Hepatocyte (in vitro differentiated cells): ENCODE measurements around the gene ARL14. TPM values are rescaled to one million over a fixed set of nuclear protein-coding genes. Genes with fewer than 3 reads are reported as not detected.
"Not testable (repeated sequence)": the region's sequence is repeated elsewhere in the genome, so short reads cannot be mapped to it uniquely, and the experiment has no call there.

Experiments used
- DNase-seq: peaks from one replicate; pipeline ENCODE4 v3.0.0-alpha.2; 2016; ENCODE audit warnings: low spot score
- H2AFZ ChIP-seq: fragments of 200-600 bp; sonication (generic); 2 replicates; pipeline ENCODE4 v1.6.0; 2016; ENCODE audit warnings: antibody characterized with exemption, mild to moderate bottlenecking
- H3K27ac ChIP-seq: fragments of 200-600 bp; sonication (generic); 2 replicates; pipeline ENCODE4 v1.5.1; 2016; ENCODE audit warnings: mild to moderate bottlenecking
- H3K27me3 ChIP-seq: fragments of 200-600 bp; sonication (generic); 2 replicates; pipeline ENCODE4 v1.6.1; 2016
- H3K36me3 ChIP-seq: fragments of 200-600 bp; sonication (generic); replicated peaks from 2 replicates; pipeline ENCODE4 v1.5.1; 2016; ENCODE audit warnings: low read depth; ENCODE audit not compliant: insufficient read depth
- H3K4me1 ChIP-seq: fragments of 200-600 bp; sonication (generic); 2 replicates; pipeline ENCODE4 v1.5.1; 2016; ENCODE audit warnings: mild to moderate bottlenecking, moderate library complexity; ENCODE audit not compliant: insufficient read depth
- H3K4me2 ChIP-seq: fragments of 200-600 bp; sonication (generic); 2 replicates; pipeline ENCODE4 v1.6.0; 2016
- H3K4me3 ChIP-seq: fragments of 200-600 bp; sonication (generic); 2 replicates; pipeline ENCODE4 v1.5.1; 2016; ENCODE audit warnings: mild to moderate bottlenecking
- H3K79me2 ChIP-seq: fragments of 200-600 bp; sonication (generic); 2 replicates; pipeline ENCODE4 v1.6.0; 2017; ENCODE audit warnings: mild to moderate bottlenecking
- H3K9me2 ChIP-seq: fragments of 200-600 bp; sonication (generic); replicated peaks from 2 replicates; pipeline ENCODE4 v1.6.0; 2017; ENCODE audit warnings: mild to moderate bottlenecking; ENCODE audit not compliant: insufficient read depth
- H3K9me3 ChIP-seq: fragments of 200-600 bp; sonication (generic); 2 replicates; pipeline ENCODE4 v1.5.1; 2016; ENCODE audit warnings: low read depth, mild to moderate bottlenecking
- H4K20me1 ChIP-seq: fragments of 200-600 bp; sonication (generic); 2 replicates; pipeline ENCODE4 v1.6.0; 2016; ENCODE audit warnings: mild to moderate bottlenecking; ENCODE audit not compliant: insufficient read depth, poor library complexity, severe bottlenecking
- EZH2 ChIP-seq: fragments of 200-600 bp; sonication (generic); IDR thresholded peaks from 2 replicates; pipeline ENCODE4 v1.6.1; 2016; ENCODE audit warnings: antibody characterized with exemption, mild to moderate bottlenecking, borderline replicate concordance
- EZH2phosphoT487 ChIP-seq: fragments of 200-600 bp; sonication (generic); IDR thresholded peaks from one replicate; pipeline ENCODE4 v1.6.1; 2018; ENCODE audit warnings: antibody characterized with exemption, mild to moderate bottlenecking, low read depth, moderate library complexity; ENCODE audit not compliant: unreplicated experiment, severe bottlenecking
- WGBS: methylation state at CpG from one replicate; pipeline ENCODE4 v1.1.6; 2016; ENCODE audit warnings: low lambda C conversion rate; ENCODE audit errors: missing lambda C conversion rate; 5-methylcytosine and 5-hydroxymethylcytosine counted together
- polyA plus RNA-seq: library from polyadenylated mRNA; unstranded; fragments of >200 nt; fragmentation: Nextera tagmentation; extraction: Ambion mirVana; gene quantifications from 2 replicates; pipeline ENCODE4 v1.2.1, GENCODE V29; 2016
- total RNA-seq: library from RNA; depleted of rRNA; stranded (reverse); fragments of >200 nt; gene quantifications from 2 replicates; pipeline ENCODE4 v1.2.3, GENCODE V29; 2014
- TF ChIP-seq, protein P1 (sequence below): fragments of 200-600 bp; sonication (generic); IDR thresholded peaks from 2 replicates; pipeline ENCODE4 v1.5.1; 2016; ENCODE audit warnings: antibody characterized with exemption, mild to moderate bottlenecking; ENCODE audit not compliant: poor library complexity

The ARL14 gene
- total and polyA plus RNA-seq, 2 experiments from 2014 or later = 9.2 to 13.2 TPM

- Histone ChIP-seq H2AFZ (no peak overlapping the region), H3K9me2 (no peaks in the 10 kb centered on the region), H3K4me2 (no peak overlapping the region), H3K27me3 (no peaks in the 10 kb centered on the region), H3K4me1 (no peaks in the 10 kb centered on the region), H3K79me2 (no peaks in the 10 kb centered on the region), H4K20me1 (no peaks in the 10 kb centered on the region), H3K4me3 (no peak overlapping the region), H3K36me3 (no peaks in the 10 kb centered on the region), H3K27ac (no peak overlapping the region), H3K9me3 (no peaks in the 10 kb centered on the region)
- 91% methylated on average over 3 of the region's 3 CpGs for WGBS
- no peak for TF ChIP-seq EZH2
- TF ChIP-seq EZH2phosphoT487 = no peak
- TF ChIP-seq, protein P1, sequence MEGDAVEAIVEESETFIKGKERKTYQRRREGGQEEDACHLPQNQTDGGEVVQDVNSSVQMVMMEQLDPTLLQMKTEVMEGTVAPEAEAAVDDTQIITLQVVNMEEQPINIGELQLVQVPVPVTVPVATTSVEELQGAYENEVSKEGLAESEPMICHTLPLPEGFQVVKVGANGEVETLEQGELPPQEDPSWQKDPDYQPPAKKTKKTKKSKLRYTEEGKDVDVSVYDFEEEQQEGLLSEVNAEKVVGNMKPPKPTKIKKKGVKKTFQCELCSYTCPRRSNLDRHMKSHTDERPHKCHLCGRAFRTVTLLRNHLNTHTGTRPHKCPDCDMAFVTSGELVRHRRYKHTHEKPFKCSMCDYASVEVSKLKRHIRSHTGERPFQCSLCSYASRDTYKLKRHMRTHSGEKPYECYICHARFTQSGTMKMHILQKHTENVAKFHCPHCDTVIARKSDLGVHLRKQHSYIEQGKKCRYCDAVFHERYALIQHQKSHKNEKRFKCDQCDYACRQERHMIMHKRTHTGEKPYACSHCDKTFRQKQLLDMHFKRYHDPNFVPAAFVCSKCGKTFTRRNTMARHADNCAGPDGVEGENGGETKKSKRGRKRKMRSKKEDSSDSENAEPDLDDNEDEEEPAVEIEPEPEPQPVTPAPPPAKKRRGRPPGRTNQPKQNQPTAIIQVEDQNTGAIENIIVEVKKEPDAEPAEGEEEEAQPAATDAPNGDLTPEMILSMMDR = no peak
- DNase-seq = no peak
Measured at GRCh38 chr3:160709477-160710182, 32.7 kb downstream of the ARL14 start.

DNA sequence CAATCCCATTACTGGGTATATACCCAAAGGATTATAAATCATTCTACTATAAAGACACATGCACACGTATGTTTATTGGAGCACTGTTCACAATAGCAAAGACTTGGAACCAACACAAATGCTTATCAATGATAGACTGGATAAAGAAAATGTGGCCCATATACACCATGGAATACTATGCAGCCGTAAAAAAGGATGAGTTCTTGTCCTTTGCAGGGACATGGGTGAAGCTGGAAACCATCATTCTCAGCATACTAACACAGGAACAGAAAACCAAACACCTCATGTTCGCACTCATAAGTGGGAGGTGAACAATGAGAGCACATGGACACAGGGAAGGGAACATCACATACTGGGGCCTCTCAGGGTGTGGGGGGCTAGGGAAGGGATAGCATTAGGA lies 36.2 kb downstream of the ARL14 start:
- not testable (repeated sequence) for H3K4me1 ChIP-seq, DNase-seq
- WGBS = 94% methylated on average over 3 of the region's 3 CpGs

DNA sequence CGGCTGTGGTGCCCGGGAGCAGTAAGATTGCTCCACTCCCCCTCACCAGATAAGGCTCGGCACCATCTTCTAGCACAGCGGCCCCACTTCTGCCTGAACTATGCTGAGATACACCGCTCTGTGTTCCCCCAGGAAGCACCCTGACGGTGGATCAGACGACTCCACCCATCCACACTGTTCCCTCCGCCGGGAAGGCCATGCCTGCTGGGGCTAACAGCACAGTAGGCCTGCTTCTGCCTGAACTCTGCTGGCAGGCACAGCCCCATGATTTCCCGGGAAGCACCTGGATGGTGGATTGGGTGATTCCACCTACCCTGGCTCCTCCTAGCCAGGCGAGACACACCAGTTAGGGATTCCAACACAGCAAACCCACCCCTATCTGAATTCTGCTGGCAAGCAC lies 42.8 kb downstream of the ARL14 start:
- no peak for DNase-seq
- Histone ChIP-seq H2AFZ (no peak overlapping the region), H3K27ac (no peak overlapping the region), H3K4me3 (no peak overlapping the region), H3K4me2 (no peak overlapping the region), H4K20me1 (no peaks in the 10 kb centered on the region), H3K79me2 (no peaks in the 10 kb centered on the region), H3K9me3 (no peaks in the 10 kb centered on the region), H3K9me2 (no peaks in the 10 kb centered on the region), H3K27me3 (no peaks in the 10 kb centered on the region), H3K4me1 (no peaks in the 10 kb centered on the region), H3K36me3 (no peaks in the 10 kb centered on the region)
- TF ChIP-seq EZH2phosphoT487 (no peak), EZH2 (no peak)
- TF ChIP-seq, protein P1 = no peak
- 89% methylated on average over 11 of the region's 11 CpGs for WGBS

More for the DNA sequence above, 36.2 kb downstream of the ARL14 start:
- H3K9me2 ChIP-seq, H3K79me2 ChIP-seq, H3K36me3 ChIP-seq, H2AFZ ChIP-seq, H3K9me3 ChIP-seq, H3K27me3 ChIP-seq, H3K27ac ChIP-seq, H3K4me3 ChIP-seq, H4K20me1 ChIP-seq, H3K4me2 ChIP-seq: not testable (repeated sequence)

- no peaks in the 10 kb centered on the region for H3K9me3 ChIP-seq
- H2AFZ ChIP-seq = no peak overlapping the region
- no peak overlapping the region for H3K27ac ChIP-seq
- no peak for TF ChIP-seq EZH2
- TF ChIP-seq, protein P1 = no peak
- TF ChIP-seq EZH2phosphoT487 = no peak
- no peaks in the 10 kb centered on the region for H3K27me3 ChIP-seq
- H3K9me2 ChIP-seq = no peaks in the 10 kb centered on the region
- H3K4me1 ChIP-seq = no peaks in the 10 kb centered on the region
- H3K4me2 ChIP-seq = no peak overlapping the region
- H3K36me3 ChIP-seq = no peaks in the 10 kb centered on the region
- H4K20me1 ChIP-seq = no peaks in the 10 kb centered on the region
- WGBS = 91% methylated on average over 5 of the region's 5 CpGs
- no peak for DNase-seq
- no peaks in the 10 kb centered on the region for H3K79me2 ChIP-seq
- H3K4me3 ChIP-seq = no peak overlapping the region
Measured at GRCh38 chr3:160720123-160720746, 43.3 kb downstream of the ARL14 start.
